Epithelial cell of prostate (primary cell): Measurements from ENCODE around the gene TFAP2D.

Source experiments
- DNase-seq: peaks from one replicate; pipeline ENCODE4 v3.0.0-alpha.2; 2011; ENCODE audit warnings: low read depth, low spot score
- H3K27ac ChIP-seq: fragments of 450-650 bp; 2 replicates; pipeline ENCODE4 v1.5.1; 2017; ENCODE audit warnings: mild to moderate bottlenecking

Gene TFAP2D

GRCh38 chr6:50717734-50718457 lies 4.6 kb downstream of the TFAP2D start:
- no peak overlapping the region for H3K27ac ChIP-seq
- DNase-seq: no peak

GRCh38 chr6:50718566-50718965 lies 5.2 kb downstream of the TFAP2D start:
- H3K27ac ChIP-seq: no peak overlapping the region
- DNase-seq: no peak

GRCh38 chr6:50720623-50721022 lies 7.3 kb downstream of the TFAP2D start:
- no peak overlapping the region for H3K27ac ChIP-seq
- no peak for DNase-seq

GRCh38 chr6:50721978-50722377 lies 8.7 kb downstream of the TFAP2D start:
- no peak for DNase-seq
- H3K27ac ChIP-seq: no peak overlapping the region

- H3K27ac ChIP-seq: no peak overlapping the region
- no peak for DNase-seq
Observed at GRCh38 chr6:50722829-50723554, 9.7 kb downstream of the TFAP2D start.

GRCh38 chr6:50724381-50725124 lies 11.2 kb downstream of the TFAP2D start:
- DNase-seq: no peak
- H3K27ac ChIP-seq: no peak overlapping the region

- H3K27ac ChIP-seq: no peak overlapping the region
- no peak for DNase-seq
Observed at GRCh38 chr6:50734488-50734887, 21.2 kb downstream of the TFAP2D start.

- DNase-seq: no peak
- no peak overlapping the region for H3K27ac ChIP-seq
Observed at GRCh38 chr6:50742161-50742560, 28.8 kb downstream of the TFAP2D start.

GRCh38 chr6:50744976-50745375 lies 31.6 kb downstream of the TFAP2D start:
- H3K27ac ChIP-seq: no peak overlapping the region
- no peak for DNase-seq

GRCh38 chr6:50762798-50763197 lies 49.5 kb downstream of the TFAP2D start:
- DNase-seq: no peak
- H3K27ac ChIP-seq: no peak overlapping the region

GRCh38 chr6:50778696-50779095 lies 65.4 kb downstream of the TFAP2D start:
- H3K27ac ChIP-seq: no peak overlapping the region
- no peak for DNase-seq

- DNase-seq: no peak
- no peak overlapping the region for H3K27ac ChIP-seq
Observed at GRCh38 chr6:50780382-50780781, 67.1 kb downstream of the TFAP2D start.

- DNase-seq: peak; percentile 64
- peak overlapping the region; percentile 76 for H3K27ac ChIP-seq
Observed at GRCh38 chr6:50785921-50786320, 72.6 kb downstream of the TFAP2D start.

- no peak overlapping the region for H3K27ac ChIP-seq
- no peak for DNase-seq
Observed at GRCh38 chr6:50791900-50792508, 78.7 kb downstream of the TFAP2D start.

GRCh38 chr6:50792771-50793170 lies 79.4 kb downstream of the TFAP2D start:
- no peak for DNase-seq
- no peak overlapping the region for H3K27ac ChIP-seq

GRCh38 chr6:50795574-50795973 lies 82.2 kb downstream of the TFAP2D start:
- no peak for DNase-seq
- no peak overlapping the region for H3K27ac ChIP-seq

GRCh38 chr6:50804283-50804682 lies 91.0 kb downstream of the TFAP2D start:
- DNase-seq: no peak
- no peak overlapping the region for H3K27ac ChIP-seq

GRCh38 chr6:50807035-50807434 lies 93.7 kb downstream of the TFAP2D start:
- H3K27ac ChIP-seq: no peak overlapping the region
- DNase-seq: no peak

- no peak for DNase-seq
- H3K27ac ChIP-seq: no peak overlapping the region
Observed at GRCh38 chr6:50815436-50816114, 102.2 kb downstream of the TFAP2D start.

GRCh38 chr6:50816115-50816675 lies 102.9 kb downstream of the TFAP2D start:
- DNase-seq: no peak
- no peak overlapping the region for H3K27ac ChIP-seq
